PC-3 (cell line): ENCODE results near the gene ALDH16A1. TPM values are rescaled to one million over a fixed set of nuclear protein-coding genes. Genes with fewer than 3 reads are reported as not detected.
A peak's percentile ranks its signal among the peaks of the same experiment; 100 is the strongest.

Experiments
- ATAC-seq: fragments of 200-7000 bp; cut with Tn5 transposase; 2 replicates; pipeline ENCODE4 v1.9.1; 2020; ENCODE audit warnings: mild to moderate bottlenecking, moderate library complexity
- BruUV-seq: library from RNA; stranded (reverse); fragments of 400-500 nt; replicated peaks from 2 replicates; lab custom pipeline; 2021; lab: Mats Ljungman, UMichigan
- CTCF ChIA-PET: fragments of 300-600 bp; sonication (Branson Sonifier 250); formaldehyde crosslinking; loops from one replicate; lab custom pipeline; 2022; ENCODE audit warnings: antibody characterized with exemption; lab: Charles Lee
- POLR2A ChIA-PET: fragments of 300-600 bp; sonication (Branson Sonifier 250); formaldehyde crosslinking; loops from one replicate; lab custom pipeline; 2022; ENCODE audit warnings: antibody characterized with exemption; ENCODE audit not compliant: unreplicated experiment; lab: Charles Lee
- DNase-seq: peaks from one replicate; pipeline ENCODE4 v3.0.0-alpha.2; 2015
- H2AFZ ChIP-seq: fragments of 300-600 bp; sonication (generic); 2 replicates; pipeline ENCODE4 v1.6.0; 2016; ENCODE audit warnings: antibody characterized with exemption, low read length
- H3F3A ChIP-seq: fragments of 300-600 bp; sonication (generic); one replicate; pipeline ENCODE4 v1.6.0; 2017; ENCODE audit warnings: antibody characterized with exemption, low read length, control low read depth, mild to moderate bottlenecking; ENCODE audit not compliant: unreplicated experiment
- H3K27ac ChIP-seq: fragments of 300-600 bp; sonication (generic); 2 replicates; pipeline ENCODE4 v1.5.1; 2016; ENCODE audit warnings: mild to moderate bottlenecking, low read length
- H3K27me3 ChIP-seq: fragments of 300-600 bp; sonication (generic); 2 replicates; pipeline ENCODE4 v1.6.1; 2016; ENCODE audit warnings: low read length, mixed read lengths
- H3K36me3 ChIP-seq: fragments of 300-600 bp; sonication (generic); 2 replicates; pipeline ENCODE4 v1.6.1; 2016; ENCODE audit warnings: low read depth, mixed run types, low read length, mixed read lengths
- H3K4me1 ChIP-seq: fragments of 300-600 bp; sonication (generic); 2 replicates; pipeline ENCODE4 v1.5.1; 2016; ENCODE audit warnings: low read length; ENCODE audit not compliant: insufficient read depth
- H3K4me2 ChIP-seq: fragments of 300-600 bp; sonication (generic); 2 replicates; pipeline ENCODE4 v1.6.0; 2016; ENCODE audit warnings: low read length
- H3K4me3 ChIP-seq: fragments of 300-600 bp; sonication (generic); 2 replicates; pipeline ENCODE4 v1.5.1; 2016; ENCODE audit warnings: mild to moderate bottlenecking, low read length, mixed read lengths
- H3K79me2 ChIP-seq: fragments of 300-600 bp; sonication (generic); 2 replicates; pipeline ENCODE4 v1.6.1; 2017; ENCODE audit warnings: low read length, mixed read lengths
- H3K9ac ChIP-seq: fragments of 300-600 bp; sonication (generic); 2 replicates; pipeline ENCODE4 v1.6.0; 2016; ENCODE audit warnings: mild to moderate bottlenecking, low read length
- H3K9me2 ChIP-seq: fragments of 300-600 bp; sonication (generic); replicated peaks from 2 replicates; pipeline ENCODE4 v1.6.1; 2016; ENCODE audit warnings: mixed run types, low read length, mixed read lengths
- H3K9me3 ChIP-seq: fragments of 300-600 bp; sonication (generic); 2 replicates; pipeline ENCODE4 v1.6.1; 2016; ENCODE audit warnings: low read length, mixed read lengths
- H4K20me1 ChIP-seq: fragments of 300-600 bp; sonication (generic); 2 replicates; pipeline ENCODE4 v1.6.1; 2016; ENCODE audit warnings: low read length, mixed read lengths
- CTCF ChIP-seq: fragments of 300-600 bp; sonication (generic); conservative IDR thresholded peaks from 2 replicates; pipeline ENCODE4 v1.5.1; 2017; ENCODE audit warnings: antibody characterized with exemption, low read depth, mild to moderate bottlenecking, low read length
- EZH2 ChIP-seq: fragments of 300-600 bp; sonication (generic); IDR thresholded peaks from one replicate; pipeline ENCODE4 v1.6.1; 2017; ENCODE audit warnings: antibody characterized with exemption, mild to moderate bottlenecking, low read length; ENCODE audit not compliant: unreplicated experiment
- EZH2phosphoT487 ChIP-seq: fragments of 300-600 bp; sonication (generic); IDR thresholded peaks from 2 replicates; pipeline ENCODE4 v1.6.1; 2018; ENCODE audit warnings: mild to moderate bottlenecking, antibody characterized with exemption, low read length, borderline replicate concordance
- intact Hi-C: fragments of 100-400 bp; cut with micrococcal nuclease; formaldehyde crosslinking; loops from 2 replicates; pipeline ENCODE4 v1.9.0; 2023
- total RNA-seq: library from RNA; depleted of rRNA; stranded (reverse); fragments of >200 nt; gene quantifications from 2 replicates; pipeline ENCODE4 v1.2.3, GENCODE V29; 2014

Gene ALDH16A1
- total RNA-seq, 1 experiment from 2014 or later: not detected

DNA sequence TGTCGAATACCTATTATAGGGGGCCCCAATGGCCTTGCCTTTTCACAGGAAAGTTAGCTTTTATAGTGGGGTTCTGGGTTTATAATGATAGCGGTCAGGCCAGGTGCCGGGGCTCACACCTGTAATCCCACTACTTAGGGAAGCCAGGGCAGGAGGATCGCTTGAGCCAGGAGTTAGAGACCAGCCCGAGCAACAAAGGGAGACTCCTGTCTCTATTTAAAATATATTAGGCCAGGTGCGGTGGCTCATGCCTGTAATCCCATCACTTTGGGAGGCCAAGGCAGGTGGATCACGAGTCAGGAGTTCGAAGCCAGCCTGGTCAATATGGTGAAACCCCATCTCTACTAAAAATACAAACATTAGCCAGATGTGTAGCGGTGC lies 50.5 kb downstream of the ALDH16A1 start:
- Histone ChIP-seq H3K9me2 (no peaks in the 10 kb centered on the region), H3K9me3 (no peaks in the 10 kb centered on the region), H3K4me2 (0 out of 2 replicates have a peak overlapping the region, but pooled peaks have one; percentile 19), H3F3A (peaks cover 9% of the 10 kb centered on the region), H3K79me2 (peaks cover 6% of the 10 kb centered on the region), H3K4me3 (no peak overlapping the region), H4K20me1 (peaks cover 14% of the 10 kb centered on the region), H3K4me1 (peaks cover 5% of the 10 kb centered on the region), H3K36me3 (peaks cover 15% of the 10 kb centered on the region), H3K27me3 (no peaks in the 10 kb centered on the region), H3K9ac (no peak overlapping the region), H3K27ac (no peak overlapping the region), H2AFZ (peak overlapping the region; percentile 49)
- DNase-seq (no peak), ATAC-seq (no peak)
- no TSS peak for BruUV-seq
- CTCF ChIA-PET: interaction anchor here (0.6 to 1.5 kb wide), 2 partner anchors 24 to 43 kb away, joined by 6 to 21 read pairs; partner anchors contain the start of gene RCN3
- intact Hi-C loops: loop anchor here (1.0 kb wide), 2 partner anchors 44 to 67 kb away; no protein-coding TSS in a partner anchor
- no peak for TF ChIP-seq CTCF
- no peak for TF ChIP-seq EZH2phosphoT487
- TF ChIP-seq EZH2: no peak
- POLR2A ChIA-PET: no interaction called here

DNA sequence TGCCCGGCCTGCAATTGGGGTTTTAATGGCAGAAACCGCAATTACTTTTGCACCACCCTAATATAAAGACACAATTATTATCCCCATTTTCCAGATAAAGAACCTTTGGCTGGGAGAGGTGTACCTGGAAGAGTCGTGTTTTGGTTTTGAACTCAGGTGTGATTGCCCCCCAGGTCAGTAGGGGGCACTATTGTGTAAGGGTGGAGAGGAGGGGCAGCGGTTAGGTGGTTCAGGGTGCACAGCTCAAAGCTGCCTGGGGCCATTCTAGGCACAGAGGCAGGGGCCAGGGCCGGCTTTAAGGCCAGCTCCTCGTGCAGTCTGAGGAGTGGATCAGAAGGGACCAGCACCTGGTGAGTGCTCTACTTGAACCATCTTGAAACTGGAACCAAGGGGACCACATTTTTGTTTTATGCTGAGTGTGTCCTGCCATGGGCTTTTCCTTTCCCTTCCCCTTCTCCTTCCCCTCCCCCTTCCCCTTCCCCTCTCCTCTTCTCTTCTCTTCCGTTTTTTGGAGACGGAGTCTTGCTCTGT lies 53.6 kb downstream of the ALDH16A1 start:
- no TSS peak for BruUV-seq
- intact Hi-C loops: no loop called here
- CTCF ChIA-PET: interaction anchor here (1.1 kb wide), 1 partner anchor 40 kb away, joined by 9 read pairs; no protein-coding TSS in a partner anchor

More for the DNA sequence above, 53.6 kb downstream of the ALDH16A1 start:
- H4K20me1 ChIP-seq: no peaks in the 10 kb centered on the region
- H3K9ac ChIP-seq: no peak overlapping the region
- H2AFZ ChIP-seq: no peak overlapping the region
- H3K79me2 ChIP-seq: no peaks in the 10 kb centered on the region
- DNase-seq (peak; percentile 83), ATAC-seq (peak; percentile 49)
- no peak overlapping the region for H3K4me3 ChIP-seq
- H3K27me3 ChIP-seq: no peaks in the 10 kb centered on the region
- H3F3A ChIP-seq: no peaks in the 10 kb centered on the region
- POLR2A ChIA-PET: interaction anchor here (0.5 kb wide), 1 partner anchor 73 kb away, joined by 5 read pairs; no protein-coding TSS in a partner anchor
- H3K9me3 ChIP-seq: no peaks in the 10 kb centered on the region
- no peaks in the 10 kb centered on the region for H3K36me3 ChIP-seq
- peaks cover 3% of the 10 kb centered on the region; the same call in 1 of the 2 replicates for H3K4me1 ChIP-seq
- no peaks in the 10 kb centered on the region for H3K9me2 ChIP-seq
- TF ChIP-seq EZH2phosphoT487: no peak
- TF ChIP-seq CTCF: peak; percentile 95
- no peak overlapping the region for H3K27ac ChIP-seq
- H3K4me2 ChIP-seq: no peak overlapping the region
